HCT116 (cell line): Measurements from ENCODE around the gene TMC4. TPM values are rescaled to one million over a fixed set of nuclear protein-coding genes. Genes with fewer than 3 reads are reported as not detected.

Experiments used
- ATAC-seq: fragments of 200-7000 bp; cut with Tn5 transposase; 2 replicates; pipeline ENCODE4 v1.9.1; 2020; ENCODE audit warnings: mild to moderate bottlenecking, moderate library complexity
- BruUV-seq: library from RNA; stranded (reverse); fragments of 400-500 nt; replicated peaks from 2 replicates; lab custom pipeline; 2021; lab: Mats Ljungman, UMichigan
- CTCF ChIA-PET: fragments of 300-600 bp; sonication (Branson Sonifier 250); formaldehyde crosslinking; loops from one replicate; lab custom pipeline; 2021; ENCODE audit warnings: antibody characterized with exemption; lab: Charles Lee
- POLR2A ChIA-PET: fragments of 300-600, 350-600 bp; sonication (Branson Sonifier 250); formaldehyde crosslinking; loops from one replicate; lab custom pipeline; 2021; ENCODE audit warnings: antibody characterized with exemption; lab: Charles Lee
- RAD21 ChIA-PET, 2 experiments: fragments of 300-600 bp; sonication (Branson Sonifier 250); formaldehyde crosslinking; loops; one replicate each; lab custom pipeline; 2023; ENCODE audit warnings: low total read pairs in 2 of 2; ENCODE audit not compliant: uncharacterized antibody in 2 of 2, unreplicated experiment in 2 of 2, low non-redundant PET in 1 of 2; lab: Charles Lee
- DNase-seq: peaks from one replicate; pipeline ENCODE4 v3.0.0-alpha.2; 2010; ENCODE audit warnings: low read depth, low spot score
- H2AFZ ChIP-seq: fragments of 200-600 bp; shearing (Covaris generic), sonication (generic); 2 replicates; pipeline ENCODE4 v1.6.1; 2017; ENCODE audit warnings: low read depth, mixed run types, mixed read lengths, antibody characterized with exemption, low read length; ENCODE audit not compliant: poor library complexity, severe bottlenecking
- H3K27ac ChIP-seq: 2 replicates; pipeline ENCODE4 v1.5.1; 2012; ENCODE audit warnings: low read depth, low read length
- H3K27me3 ChIP-seq: fragments of 200-600 bp; sonication (generic); 2 replicates; pipeline ENCODE4 v1.6.1; 2016; ENCODE audit warnings: mixed run types, low read length, mixed read lengths; ENCODE audit not compliant: insufficient read depth
- H3K36me3 ChIP-seq, 2 experiments: fragments of 200-500 bp in 1 of 2; fragments of 200-600 bp in 1 of 2; sonication (Bioruptor generic) in 1 of 2; sonication (generic) in 1 of 2; 2 replicates each; pipeline versions ENCODE4 v1.5.1 to v1.6.1; 2014 to 2016; ENCODE audit warnings: low read length in 2 of 2, inconsistent platforms in 1 of 2, mixed read lengths in 1 of 2, mixed run types in 1 of 2; ENCODE audit not compliant: insufficient read depth in 2 of 2, control insufficient read depth in 1 of 2
- H3K4me1 ChIP-seq, 2 experiments: fragments of 200-600 bp in 1 of 2; sonication (generic) in 1 of 2; 2 replicates each; pipeline versions ENCODE4 v1.5.1 to v1.6.1; 2012 to 2017; ENCODE audit warnings: low read length in 2 of 2, inconsistent platforms in 1 of 2, mild to moderate bottlenecking in 1 of 2, mixed read lengths in 1 of 2, mixed run types in 1 of 2, moderate library complexity in 1 of 2; ENCODE audit not compliant: insufficient read depth in 2 of 2, control insufficient read depth in 1 of 2
- H3K4me2 ChIP-seq: fragments of 200-600 bp; sonication (generic); 2 replicates; pipeline ENCODE4 v1.6.1; 2017; ENCODE audit warnings: mixed run types, low read length, mixed read lengths
- H3K4me3 ChIP-seq, 2 experiments: fragments of 200-600 bp in 1 of 2; sonication (generic) in 1 of 2; replicated peaks in 1 of 2; 2 replicates each; pipeline ENCODE4 v1.5.1; 2011 to 2016; ENCODE audit warnings: low read length in 2 of 2, control low read depth in 1 of 2, low read depth in 1 of 2, mild to moderate bottlenecking in 1 of 2, mixed read lengths in 1 of 2, mixed run types in 1 of 2
- H3K79me2 ChIP-seq: fragments of 200-600 bp; sonication (generic); 2 replicates; pipeline ENCODE4 v1.6.1; 2017; ENCODE audit warnings: mild to moderate bottlenecking, mixed run types, low read length, moderate library complexity, mixed read lengths; ENCODE audit not compliant: insufficient read depth
- H3K9ac ChIP-seq: fragments of 200-600 bp; sonication (generic); 2 replicates; pipeline ENCODE4 v1.6.1; 2016; ENCODE audit warnings: low read length, mixed read lengths
- H3K9me2 ChIP-seq: fragments of 200-600 bp; sonication (generic), shearing (Covaris generic); 2 replicates; pipeline ENCODE4 v1.6.1; 2017; ENCODE audit warnings: mixed run types, mild to moderate bottlenecking, moderate library complexity; ENCODE audit not compliant: insufficient read depth
- H3K9me3 ChIP-seq, 2 experiments: fragments of 200-500 bp in 1 of 2; fragments of 200-600 bp in 1 of 2; sonication (Bioruptor generic) in 1 of 2; sonication (generic) in 1 of 2; 2 replicates each; pipeline ENCODE4 v1.6.1; 2014 to 2017; ENCODE audit warnings: low read length in 2 of 2, mixed read lengths in 2 of 2, inconsistent platforms in 1 of 2, low read depth in 1 of 2, mild to moderate bottlenecking in 1 of 2, mixed run types in 1 of 2, moderate library complexity in 1 of 2; ENCODE audit not compliant: control insufficient read depth in 1 of 2, insufficient read depth in 1 of 2
- H4K20me1 ChIP-seq: fragments of 200-600 bp; sonication (generic), shearing (Covaris generic); 2 replicates; pipeline ENCODE4 v1.6.1; 2017; ENCODE audit warnings: mixed run types, mild to moderate bottlenecking, moderate library complexity; ENCODE audit not compliant: insufficient read depth
- EGR1 ChIP-seq: IDR thresholded peaks from 2 replicates; pipeline ENCODE4 v1.6.1; 2012; ENCODE audit warnings: low read depth
- EZH2 ChIP-seq: fragments of 200-600 bp; sonication (generic); IDR thresholded peaks from 2 replicates; pipeline ENCODE4 v1.6.1; 2017; ENCODE audit warnings: antibody characterized with exemption, mixed run types
- JUND ChIP-seq: IDR thresholded peaks from 2 replicates; pipeline ENCODE4 v1.6.1; 2012
- POLR2A ChIP-seq: IDR thresholded peaks from 2 replicates; pipeline ENCODE4 v1.7.0; 2011; ENCODE audit warnings: borderline replicate concordance; ENCODE audit not compliant: insufficient read depth, insufficient read length; ENCODE audit errors: extremely low read depth
- RAD21 ChIP-seq: IDR thresholded peaks from 2 replicates; pipeline ENCODE4 v1.6.1; 2012; ENCODE audit warnings: low read depth, mild to moderate bottlenecking
- TCF7L2 ChIP-seq: IDR thresholded peaks from 2 replicates; pipeline ENCODE4 v1.7.0; 2011; ENCODE audit warnings: borderline replicate concordance, inconsistent platforms; ENCODE audit not compliant: insufficient read depth, insufficient read length; ENCODE audit errors: extremely low read depth
- YY1 ChIP-seq: IDR thresholded peaks from 2 replicates; pipeline ENCODE4 v1.6.1; 2011; ENCODE audit warnings: low read length, low read depth, moderate library complexity, mild to moderate bottlenecking; ENCODE audit not compliant: insufficient replicate concordance; ENCODE audit errors: extremely low read depth
- ZFX ChIP-seq: fragments of 450-650 bp; IDR thresholded peaks from 2 replicates; pipeline ENCODE4 v1.6.1; 2017
- intact Hi-C: fragments of 100-400 bp; cut with micrococcal nuclease; formaldehyde crosslinking; loops from 2 replicates; pipeline ENCODE4 v1.10.0; 2022
- total RNA-seq: library from RNA; stranded (reverse); gene quantifications from one replicate; pipeline ENCODE4 v1.2.1, GENCODE V29; 2021; ENCODE audit not compliant: unreplicated experiment
- TF ChIP-seq, protein P1 (sequence below): IDR thresholded peaks from 2 replicates; pipeline ENCODE4 v1.6.1; 2011; ENCODE audit warnings: mild to moderate bottlenecking, low read length, moderate library complexity; ENCODE audit not compliant: insufficient replicate concordance; ENCODE audit errors: extremely low read depth
- TF ChIP-seq, protein P2 (sequence below): IDR thresholded peaks from 2 replicates; pipeline ENCODE4 v1.6.1; 2012

The TMC4 gene
- total RNA-seq, 1 experiment from 2014 or later, result 60.3 TPM

DNA sequence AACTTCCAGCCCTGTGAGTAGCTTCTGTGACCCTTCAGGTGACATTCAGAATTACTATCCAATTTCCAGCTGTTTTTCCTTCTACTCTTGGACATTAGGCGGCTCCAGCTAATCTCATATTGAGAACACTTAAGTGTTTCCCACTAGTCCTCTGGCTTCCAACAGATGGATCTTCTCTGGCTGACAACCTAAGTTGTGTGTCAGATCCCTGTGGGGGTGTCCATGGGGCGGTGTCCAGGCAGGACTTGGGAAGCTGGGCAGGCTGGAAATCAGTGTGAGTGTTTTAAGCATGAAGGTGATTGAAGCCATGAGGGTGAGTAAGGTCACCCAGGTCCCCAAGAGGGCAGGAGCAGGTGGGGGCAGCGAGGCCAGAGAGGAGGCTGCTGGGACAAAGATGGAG, 25.3 kb downstream of the TMC4 start:
- Histone ChIP-seq H3K4me3 (no peak overlapping the region), H3K4me1 (no peaks in the 10 kb centered on the region), H3K4me2 (no peak overlapping the region), H3K36me3 (peaks cover 53 to 77% of the 10 kb centered on the region in 2 experiments; a peak in 3 of 4 replicates), H3K9me3 (no peaks in the 10 kb centered on the region), H3K9ac (no peak overlapping the region), H3K27ac (no peak overlapping the region), H4K20me1 (no peaks in the 10 kb centered on the region), H3K79me2 (peaks cover 14% of the 10 kb centered on the region; the same call in 1 of the 2 replicates), H2AFZ (no peak overlapping the region), H3K27me3 (no peaks in the 10 kb centered on the region), H3K9me2 (no peaks in the 10 kb centered on the region)
- ChIA-PET POLR2A (interaction anchor here (0.8 kb wide), 1 partner anchor 11 kb away, joined by 3 read pairs; no protein-coding TSS in a partner anchor), RAD21 (no interaction called here), CTCF (no interaction called here)
- BruUV-seq, result no TSS peak
- intact Hi-C loops, result no loop called here
- ATAC-seq (no peak), DNase-seq (no peak)
- TF ChIP-seq JUND (no peak), ZFX (no peak), POLR2A (no peak), EZH2 (no peak), YY1 (no peak), EGR1 (no peak), TCF7L2 (no peak), RAD21 (no peak)
- TF ChIP-seq, protein P1, sequence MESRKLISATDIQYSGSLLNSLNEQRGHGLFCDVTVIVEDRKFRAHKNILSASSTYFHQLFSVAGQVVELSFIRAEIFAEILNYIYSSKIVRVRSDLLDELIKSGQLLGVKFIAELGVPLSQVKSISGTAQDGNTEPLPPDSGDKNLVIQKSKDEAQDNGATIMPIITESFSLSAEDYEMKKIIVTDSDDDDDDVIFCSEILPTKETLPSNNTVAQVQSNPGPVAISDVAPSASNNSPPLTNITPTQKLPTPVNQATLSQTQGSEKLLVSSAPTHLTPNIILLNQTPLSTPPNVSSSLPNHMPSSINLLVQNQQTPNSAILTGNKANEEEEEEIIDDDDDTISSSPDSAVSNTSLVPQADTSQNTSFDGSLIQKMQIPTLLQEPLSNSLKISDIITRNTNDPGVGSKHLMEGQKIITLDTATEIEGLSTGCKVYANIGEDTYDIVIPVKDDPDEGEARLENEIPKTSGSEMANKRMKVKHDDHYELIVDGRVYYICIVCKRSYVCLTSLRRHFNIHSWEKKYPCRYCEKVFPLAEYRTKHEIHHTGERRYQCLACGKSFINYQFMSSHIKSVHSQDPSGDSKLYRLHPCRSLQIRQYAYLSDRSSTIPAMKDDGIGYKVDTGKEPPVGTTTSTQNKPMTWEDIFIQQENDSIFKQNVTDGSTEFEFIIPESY, result no peak
- TF ChIP-seq, protein P2, sequence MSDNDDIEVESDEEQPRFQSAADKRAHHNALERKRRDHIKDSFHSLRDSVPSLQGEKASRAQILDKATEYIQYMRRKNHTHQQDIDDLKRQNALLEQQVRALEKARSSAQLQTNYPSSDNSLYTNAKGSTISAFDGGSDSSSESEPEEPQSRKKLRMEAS, result no peak
